Astrocyte of the spinal cord (primary cell): ENCODE results near the gene PDE9A.

Experiments used
- DNase-seq: peaks from one replicate; pipeline ENCODE4 v3.0.0; 2011; ENCODE audit warnings: low read depth, low spot score
- H3K4me3 ChIP-seq: 2 replicates; pipeline ENCODE4 v1.5.1; 2011; ENCODE audit warnings: low read depth, mild to moderate bottlenecking, low read length, moderate library complexity
- CTCF ChIP-seq: IDR thresholded peaks from 2 replicates; pipeline ENCODE4 v1.5.1; 2012; ENCODE audit warnings: low read depth, mild to moderate bottlenecking, low read length, inconsistent platforms
- in situ Hi-C: cut with HindIII; loops from 2 replicates; pipeline ENCODE4 v1.10.0; 2017; ENCODE audit warnings: low sequenced_read_pairs

The PDE9A gene

DNA sequence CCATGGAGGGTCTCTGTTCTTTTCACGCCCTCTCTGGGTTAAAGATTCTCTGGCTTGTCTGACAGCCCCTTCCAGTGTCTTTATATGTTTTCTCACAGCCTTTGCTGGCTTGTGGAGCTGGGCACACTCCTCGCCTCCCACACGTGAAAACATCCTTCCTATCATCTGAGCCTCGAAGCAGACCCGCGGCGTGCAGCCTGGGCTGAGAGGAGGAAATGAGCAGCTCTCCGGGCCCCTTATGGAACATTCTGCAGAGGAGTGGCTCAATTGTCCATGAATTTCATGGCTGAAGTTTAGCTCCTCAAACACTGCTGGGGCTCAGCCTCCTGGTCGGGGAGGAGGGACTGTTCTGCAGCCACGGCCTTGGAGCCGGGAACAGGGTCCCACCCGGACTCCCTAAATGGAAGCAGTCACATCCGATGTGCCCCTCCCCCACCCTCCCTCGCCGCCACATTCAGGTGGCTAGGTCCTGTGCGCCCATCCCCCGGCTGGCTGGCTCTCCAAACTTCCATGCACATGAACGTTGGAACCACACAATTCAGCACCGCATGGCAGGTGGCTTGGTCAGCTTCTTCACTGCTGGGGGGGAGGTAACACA is 15.1 kb upstream of the PDE9A start:
- no peak overlapping the region for H3K4me3 ChIP-seq
- no peak for DNase-seq

GRCh38 chr21:42639646-42640152 is 13.7 kb upstream of the PDE9A start:
- no peak for TF ChIP-seq CTCF
- H3K4me3 ChIP-seq, result no peak overlapping the region
- DNase-seq, result no peak
- in situ Hi-C loops, result no loop called here

More for the DNA sequence above, 15.1 kb upstream of the PDE9A start:
- no peak for TF ChIP-seq CTCF
- in situ Hi-C loops, result no loop called here

DNA sequence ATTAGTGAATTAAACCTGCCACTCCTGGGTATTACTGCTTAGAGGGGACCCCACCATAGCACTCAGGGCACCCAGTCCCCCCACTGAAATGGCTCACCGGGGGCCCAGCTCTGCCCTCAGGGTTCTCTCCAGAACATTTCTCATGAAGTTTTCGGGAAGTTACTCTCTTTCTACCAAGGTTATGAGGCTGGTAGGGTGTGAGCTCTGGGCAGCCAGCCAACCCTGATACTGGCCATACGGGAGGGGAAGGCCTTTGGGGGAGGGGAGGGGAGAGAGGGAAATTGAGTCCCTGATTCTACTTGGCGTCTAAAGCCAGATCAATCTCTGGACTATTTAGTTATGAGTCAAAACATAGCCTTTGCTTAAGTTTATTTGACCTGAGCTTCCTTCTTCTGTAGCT is 12.9 kb upstream of the PDE9A start:
- H3K4me3 ChIP-seq, result no peak overlapping the region
- no peak for DNase-seq
- no peak for TF ChIP-seq CTCF
- in situ Hi-C loops, result no loop called here

DNA sequence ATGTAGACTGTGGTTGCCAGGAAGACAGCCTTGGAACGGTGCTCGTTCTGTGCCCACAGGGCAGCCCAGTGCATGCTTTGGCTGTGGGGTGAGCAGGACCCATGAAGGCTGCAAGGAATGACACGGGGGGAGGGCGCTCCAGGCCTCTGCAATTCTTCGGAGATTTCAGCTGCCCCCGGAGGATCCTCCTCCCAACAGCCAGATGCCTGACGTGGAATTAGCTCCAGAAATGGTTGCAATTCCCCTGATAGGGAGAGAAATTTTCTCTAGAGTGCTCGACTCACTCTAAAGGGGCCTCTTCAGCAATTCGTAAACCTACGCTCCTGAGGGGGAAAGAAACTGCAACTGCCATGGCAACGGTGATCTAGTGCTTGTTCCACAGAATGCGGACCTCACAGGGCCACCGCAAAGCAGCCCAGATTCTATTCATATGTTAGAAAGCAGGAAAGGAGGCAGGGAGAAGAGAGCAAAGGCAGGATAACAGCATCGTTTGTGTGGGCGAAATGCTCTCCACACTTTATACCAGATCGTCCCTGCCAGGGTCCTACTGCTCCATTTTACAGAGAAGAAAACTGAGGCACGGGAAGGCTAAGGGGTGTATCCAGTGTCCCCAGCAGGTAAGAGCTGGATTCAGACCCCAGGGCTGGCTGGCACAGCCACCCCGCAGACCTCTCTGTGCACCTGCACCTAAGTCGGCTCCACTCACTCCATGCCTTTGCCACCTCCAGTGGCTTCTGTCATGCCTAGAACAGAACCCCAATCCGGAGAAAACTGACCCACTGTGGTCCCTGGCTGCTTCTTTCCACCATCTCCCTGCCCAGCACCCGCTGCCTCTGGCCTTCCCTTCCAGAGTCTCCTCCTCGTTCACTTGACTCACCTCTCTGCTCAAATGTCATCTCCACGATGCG is 11.9 kb upstream of the PDE9A start:
- in situ Hi-C loops, result no loop called here
- no peak for DNase-seq
- H3K4me3 ChIP-seq, result no peak overlapping the region
- TF ChIP-seq CTCF, result no peak

DNA sequence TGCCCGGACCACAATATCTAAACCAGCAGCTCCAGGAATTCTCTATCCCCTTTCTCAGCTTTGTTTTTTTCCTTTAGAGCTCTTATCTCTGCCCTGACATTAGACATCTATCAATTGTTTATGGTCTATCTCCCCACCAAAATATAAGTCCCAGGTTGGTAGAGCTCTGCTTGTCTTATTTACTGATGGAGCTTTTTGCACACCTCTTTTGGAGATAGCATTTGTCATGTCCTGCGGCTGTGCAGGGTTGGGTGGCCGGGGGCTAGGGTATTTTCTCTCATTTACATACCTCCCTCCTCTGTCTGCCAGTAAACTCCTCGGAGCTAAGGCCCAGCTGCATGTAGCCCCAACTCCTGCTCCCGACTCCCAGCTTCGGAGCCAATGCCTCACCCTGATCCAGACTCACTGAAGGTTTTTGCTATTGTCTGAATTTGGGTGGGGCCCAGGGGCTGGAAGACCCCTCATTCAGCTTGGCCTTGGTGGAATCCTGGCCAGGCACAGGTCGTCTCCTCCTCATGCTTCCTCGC is 11.1 kb upstream of the PDE9A start:
- H3K4me3 ChIP-seq, result no peak overlapping the region
- DNase-seq, result no peak
- no peak for TF ChIP-seq CTCF
- in situ Hi-C loops, result no loop called here

DNA sequence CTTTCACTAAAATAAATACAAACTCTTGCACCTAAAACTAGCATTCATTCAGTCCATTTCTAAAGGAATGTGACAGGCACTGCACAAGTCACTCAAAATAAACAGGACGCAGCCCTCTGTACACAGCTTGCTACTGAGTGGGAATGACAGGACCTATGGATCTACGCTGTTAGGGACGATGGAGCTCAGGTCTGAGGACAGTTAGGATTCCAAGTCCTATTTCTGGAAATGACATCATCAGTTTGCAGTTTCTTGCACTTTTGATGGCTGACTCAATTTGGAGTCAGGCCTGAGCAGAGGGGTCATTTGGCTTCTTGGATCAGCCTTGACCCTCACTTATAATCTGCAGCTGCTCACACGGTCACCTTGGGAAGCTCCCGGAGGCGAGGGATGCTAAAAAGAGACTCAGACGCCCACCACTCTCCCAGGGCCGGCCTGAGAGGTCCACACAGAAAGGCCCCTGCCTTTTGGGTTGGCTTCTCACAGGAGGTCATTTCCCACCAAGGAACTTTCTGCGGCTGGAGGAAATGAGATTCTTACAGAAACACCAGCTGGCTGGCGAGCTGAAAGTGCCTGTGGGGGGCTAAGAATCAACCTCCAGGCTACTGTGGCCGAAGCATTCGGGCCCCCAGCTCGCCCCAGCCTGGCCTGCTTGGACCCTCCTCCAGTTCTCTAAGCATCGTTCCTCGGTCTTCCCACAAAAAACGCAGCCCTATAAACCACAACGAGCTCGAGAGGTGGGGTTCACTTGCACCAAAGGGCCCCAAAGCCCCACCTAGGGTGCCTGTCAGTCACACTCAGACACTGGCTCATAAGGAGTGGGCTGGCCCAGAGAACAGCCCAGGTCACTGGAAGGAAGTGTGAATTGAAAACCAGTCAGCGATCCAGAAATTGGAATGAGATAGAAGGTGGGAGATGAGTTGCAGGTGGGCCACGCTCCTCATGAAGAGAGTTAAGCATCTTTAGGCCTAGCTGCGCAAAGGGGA is 8.9 kb upstream of the PDE9A start:
- no peak for TF ChIP-seq CTCF
- in situ Hi-C loops, result no loop called here
- peak; percentile 9 for DNase-seq
- H3K4me3 ChIP-seq, result no peak overlapping the region
